Stimulated activated CD8-positive, alpha-beta memory T cell treated with anti-CD3 and anti-CD28 coated beads, Interleukin-15, amount 100 ng/mL, for 1 hour (primary cell): ENCODE results near the gene SLC7A5.
"Not testable (repeated sequence)": the region's sequence is repeated elsewhere in the genome, so short reads cannot be mapped to it uniquely, and the experiment has no call there.

Experiments
- DNase-seq: peaks from one replicate; pipeline ENCODE4 v3.0.0-alpha.2; 2020; ENCODE audit warnings: low read depth

The SLC7A5 gene

DNA sequence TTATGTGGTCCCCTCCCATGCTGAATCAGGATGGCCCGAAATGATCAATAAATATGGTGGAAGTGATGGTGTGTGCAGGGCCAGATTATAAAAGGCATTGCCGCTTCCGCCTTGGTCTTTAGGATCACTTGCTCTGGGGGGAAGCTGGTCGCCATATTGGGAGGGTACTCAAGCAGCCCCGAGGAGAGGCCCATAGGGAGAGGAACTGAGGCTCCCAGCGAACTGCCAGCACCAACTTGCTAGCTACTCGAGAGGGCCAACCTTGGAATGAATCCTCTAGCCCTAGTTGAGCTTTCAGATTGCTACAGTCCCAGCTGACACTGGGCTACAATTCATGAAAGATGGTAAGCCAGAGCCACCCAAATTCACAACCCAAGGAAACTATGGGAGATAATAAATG, 19.0 kb upstream of the SLC7A5 start:
- not testable (repeated sequence) for DNase-seq

DNA sequence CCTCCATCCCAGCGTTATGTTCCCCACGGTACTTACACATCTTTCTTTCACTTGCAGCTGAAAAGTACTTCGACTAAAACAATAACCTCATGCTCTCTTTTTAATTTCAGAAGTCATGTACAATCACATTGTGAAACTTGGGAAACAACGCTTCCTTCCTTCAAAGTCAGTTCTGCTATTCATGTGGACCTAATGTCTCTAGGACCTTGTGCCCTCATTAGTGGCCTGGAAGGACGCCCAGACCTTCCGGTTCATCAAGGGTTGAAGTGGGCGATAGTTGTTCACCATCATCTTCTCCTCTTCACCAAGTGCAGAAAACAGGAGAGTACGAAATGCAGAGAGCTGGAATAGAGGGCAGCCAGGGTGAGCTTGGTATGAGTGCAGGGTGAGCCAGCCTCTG, 18.6 kb upstream of the SLC7A5 start:
- DNase-seq, result not testable (repeated sequence)

DNA sequence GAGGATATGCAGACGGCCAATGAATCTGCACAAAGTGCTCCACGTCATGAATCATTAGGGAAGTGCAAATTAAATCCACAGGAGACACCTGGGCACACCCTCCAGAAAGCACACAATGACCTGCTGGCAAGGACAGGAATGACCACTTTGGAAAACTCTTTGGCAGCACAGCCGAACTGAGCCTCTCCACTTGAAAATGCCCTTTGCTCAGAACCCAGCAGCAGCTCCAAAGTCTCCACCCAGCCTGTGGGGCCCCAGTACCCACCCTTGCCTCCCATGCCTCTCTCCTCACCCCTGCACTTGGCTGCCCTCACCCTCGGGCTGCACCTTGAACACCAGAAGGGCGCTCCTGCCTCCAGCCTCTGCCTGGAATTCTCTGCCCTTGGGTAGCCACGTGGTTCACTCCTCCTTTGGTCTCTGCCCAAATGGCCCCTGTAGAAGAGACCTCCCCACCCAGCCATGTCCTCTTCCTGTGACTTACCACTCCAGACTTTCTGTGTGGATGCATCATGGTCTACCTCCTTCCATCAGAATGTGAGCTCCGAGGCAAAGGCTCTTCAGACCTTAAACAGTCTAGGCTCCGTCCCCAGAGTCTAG, 16.2 kb upstream of the SLC7A5 start:
- not testable (repeated sequence) for DNase-seq

DNA sequence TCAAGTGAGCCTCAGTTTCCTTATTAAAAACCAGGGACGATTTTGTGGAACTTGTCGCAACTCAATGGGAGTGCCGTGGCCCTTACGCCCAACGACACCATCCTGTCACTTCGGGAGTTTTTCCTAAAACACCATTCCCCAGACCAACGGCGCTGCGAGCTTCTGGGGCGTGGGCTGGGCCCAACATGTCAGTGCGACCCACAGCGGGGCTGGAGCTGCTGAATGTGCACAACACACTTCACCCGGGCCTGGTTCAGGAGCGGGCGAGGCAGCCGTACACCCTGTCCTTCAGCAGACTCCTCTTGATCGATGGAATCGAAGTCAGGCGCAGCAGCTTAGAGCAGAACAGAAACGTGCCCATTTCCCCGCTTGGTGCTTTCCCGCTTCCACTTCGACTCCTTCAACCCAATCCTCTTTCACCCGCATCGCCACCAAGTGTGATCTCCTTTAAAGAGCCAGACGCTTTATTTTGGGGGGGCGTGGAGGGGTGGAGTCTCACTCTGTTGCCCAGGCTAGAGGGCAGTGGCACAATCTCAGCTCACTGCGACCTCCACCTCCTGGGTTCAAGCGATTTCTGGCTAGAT, 13.2 kb upstream of the SLC7A5 start:
- no peak for DNase-seq

DNA sequence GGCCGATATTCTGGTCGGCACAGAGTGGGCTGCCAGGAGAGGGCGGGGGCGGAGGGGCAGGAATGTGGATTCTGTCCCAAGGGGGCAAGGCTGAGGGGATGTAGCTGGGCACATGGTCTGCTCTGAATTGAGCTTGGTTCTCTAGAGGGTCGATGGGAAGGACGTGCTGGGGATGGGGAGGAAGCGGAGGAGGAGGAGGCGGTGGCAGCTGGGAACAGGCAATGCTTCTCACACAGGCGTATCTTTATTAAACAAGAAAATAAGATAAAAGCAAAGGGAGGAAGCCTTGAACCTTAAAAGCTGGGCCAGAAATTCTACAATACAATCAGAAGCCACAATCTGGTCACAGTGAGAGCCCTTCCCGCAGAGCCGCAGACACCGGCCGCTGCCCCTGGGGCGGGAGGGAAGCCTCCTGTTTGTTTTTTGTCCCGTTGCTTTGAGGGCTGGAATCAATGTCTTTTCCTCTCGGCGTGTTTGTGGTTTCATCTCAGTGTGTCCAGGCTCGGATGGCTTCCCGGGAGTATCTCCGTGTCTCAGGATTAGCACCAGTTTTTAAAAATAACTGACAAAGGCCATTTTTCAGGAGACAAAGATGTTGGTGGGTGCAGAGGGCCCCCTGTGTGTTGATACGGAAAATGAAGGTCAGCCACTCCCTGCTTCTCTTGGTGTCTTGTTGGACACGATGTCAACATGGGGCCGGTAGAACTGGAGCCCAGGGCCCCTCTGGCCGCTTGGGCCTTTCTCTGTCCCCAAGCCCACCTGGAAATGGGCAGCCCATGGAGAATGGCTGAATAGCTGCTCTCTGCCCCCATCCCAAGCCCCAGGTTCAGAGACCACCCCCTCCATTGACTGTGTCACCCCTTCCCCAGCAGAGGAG, 12.3 kb upstream of the SLC7A5 start:
- no peak for DNase-seq

DNA sequence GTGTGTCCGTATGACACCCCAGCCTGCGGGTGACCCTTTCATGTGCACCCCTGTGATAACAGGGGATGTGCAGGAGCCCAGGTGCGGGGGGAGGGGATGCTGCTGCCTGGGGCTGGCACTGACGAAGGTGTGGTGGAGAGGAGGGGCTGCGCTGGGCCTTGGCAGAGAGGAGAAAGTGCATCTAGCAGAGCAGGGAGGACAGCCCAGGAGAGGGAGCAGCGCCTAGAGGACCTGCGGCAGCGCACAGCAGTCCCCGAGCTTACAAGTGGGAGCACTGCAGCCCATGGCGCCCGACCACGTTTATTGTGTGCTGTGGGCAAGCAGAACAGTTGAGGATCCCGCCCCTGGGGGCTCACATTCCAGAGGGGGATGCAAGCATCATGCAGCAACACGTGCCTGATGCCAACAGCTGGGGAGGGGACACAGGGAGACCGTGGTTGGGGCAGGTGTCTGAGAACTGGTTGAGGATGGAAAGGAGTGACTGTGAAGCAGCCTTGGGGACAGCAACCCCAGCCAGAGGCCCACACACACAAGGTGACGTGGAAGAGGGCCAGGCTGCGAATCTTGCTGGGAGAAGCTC, 10.9 kb upstream of the SLC7A5 start:
- no peak for DNase-seq

DNA sequence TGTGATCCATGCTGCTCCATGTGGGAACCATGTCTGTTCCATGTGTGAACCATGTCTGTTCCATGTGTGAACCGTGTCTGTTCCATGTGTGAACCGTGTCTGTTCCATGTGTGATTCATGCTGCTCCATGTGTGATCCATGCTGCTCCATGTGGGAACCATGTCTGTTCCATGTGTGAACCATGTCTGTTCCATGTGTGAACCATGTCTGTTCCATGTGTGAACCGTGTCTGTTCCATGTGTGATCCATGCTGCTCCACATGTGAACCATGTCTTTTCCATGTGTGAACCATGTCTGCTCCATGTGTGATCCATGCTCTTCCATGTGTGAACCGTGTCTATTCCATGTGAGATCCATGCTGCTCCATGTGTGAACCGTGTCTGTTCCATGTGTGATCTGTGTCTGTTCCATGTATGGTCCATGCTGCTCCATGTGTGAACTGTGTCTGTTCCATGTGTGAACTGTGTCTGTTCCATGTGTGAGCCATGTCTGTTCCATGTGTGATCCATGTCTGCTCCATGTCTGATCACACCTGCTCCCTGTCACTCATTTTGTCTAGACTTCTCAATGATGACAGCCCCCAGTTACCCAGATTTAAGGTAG, 10.2 kb upstream of the SLC7A5 start:
- DNase-seq, result not testable (repeated sequence)

DNA sequence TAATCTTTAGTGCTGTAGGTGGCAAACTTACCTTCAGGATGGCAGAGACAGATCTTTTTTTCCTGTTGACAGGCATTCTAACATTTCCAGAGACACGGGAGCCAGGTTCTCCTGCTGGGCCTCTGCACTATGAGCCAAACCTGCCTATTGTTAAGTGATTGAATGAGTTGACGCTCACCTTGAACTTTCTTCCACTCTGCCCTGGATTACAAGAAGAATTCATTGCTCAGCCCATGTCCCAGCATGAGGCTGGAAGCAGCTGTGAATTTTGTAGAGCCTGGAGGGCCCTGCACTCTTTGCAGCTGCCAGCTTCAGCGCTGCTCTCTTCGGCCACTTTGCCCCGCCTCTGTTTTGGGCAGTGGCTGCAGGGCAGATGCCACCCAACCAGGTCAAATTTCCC, 9.4 kb upstream of the SLC7A5 start:
- DNase-seq, result no peak

DNA sequence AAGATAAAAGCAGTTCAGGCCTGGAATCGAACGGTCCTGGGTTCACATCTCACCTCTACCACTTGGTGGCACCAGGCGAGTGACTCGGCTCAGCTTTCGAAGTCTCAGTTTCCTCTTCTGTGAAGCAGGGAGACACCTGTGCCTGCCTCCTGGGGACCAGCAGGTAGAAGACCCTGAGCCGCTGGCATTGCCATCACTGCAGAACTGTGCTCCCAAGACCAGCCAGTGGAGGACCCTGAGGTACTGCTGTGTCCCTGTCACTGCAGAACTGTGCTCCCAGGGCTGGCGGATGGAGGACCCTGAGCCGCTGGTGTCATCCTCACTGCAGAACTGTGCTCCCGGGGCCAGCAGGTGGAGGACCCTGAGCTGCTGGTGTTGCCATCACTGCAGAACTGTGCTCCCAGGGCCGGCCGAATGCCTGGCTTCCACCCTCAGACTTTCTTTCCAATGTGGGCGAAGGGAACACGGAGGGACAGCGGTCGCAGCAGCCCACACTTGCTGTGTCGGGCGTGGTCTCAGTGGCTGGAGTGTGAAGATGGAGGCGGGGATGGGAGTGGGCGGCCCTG, 8.7 kb upstream of the SLC7A5 start:
- DNase-seq, result no peak

DNA sequence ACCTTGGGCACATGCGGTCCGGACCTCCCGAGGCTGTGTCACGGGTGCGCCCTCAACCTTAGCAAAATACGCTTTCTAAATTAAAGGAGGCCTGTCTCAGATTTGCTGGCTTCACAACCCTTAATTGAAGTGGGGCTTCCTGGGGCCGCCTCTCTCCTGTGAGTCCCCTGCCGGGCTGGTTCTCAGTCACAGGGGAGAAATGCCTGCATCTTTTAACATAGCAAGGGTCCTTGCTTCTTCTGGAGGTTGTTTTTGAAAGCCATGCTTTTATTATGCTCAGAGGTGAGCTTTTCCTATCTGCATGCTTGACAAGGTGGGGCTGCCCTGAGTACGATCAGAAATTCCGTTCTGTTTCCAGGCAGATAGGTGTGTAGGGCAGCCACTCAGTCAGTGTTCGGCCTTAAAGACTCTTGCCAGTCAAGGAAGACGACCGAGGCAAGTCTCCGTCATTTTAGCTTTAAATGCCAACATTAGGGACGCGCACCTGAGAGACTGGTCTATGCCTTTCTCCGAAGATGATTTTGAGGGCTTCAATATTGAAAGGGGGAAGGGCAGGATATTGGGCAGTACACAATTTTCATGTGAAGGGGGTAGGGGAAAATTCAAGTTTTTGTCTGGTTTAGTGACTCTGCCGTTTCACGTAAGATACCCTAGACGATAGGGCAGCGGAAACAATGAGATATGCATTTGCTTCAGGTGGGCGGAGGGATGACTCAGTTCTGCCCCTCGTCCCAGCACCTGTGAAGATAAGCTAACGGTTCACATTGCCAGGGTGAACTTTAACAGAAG, 5.5 kb upstream of the SLC7A5 start:
- peak; percentile 51 for DNase-seq

DNA sequence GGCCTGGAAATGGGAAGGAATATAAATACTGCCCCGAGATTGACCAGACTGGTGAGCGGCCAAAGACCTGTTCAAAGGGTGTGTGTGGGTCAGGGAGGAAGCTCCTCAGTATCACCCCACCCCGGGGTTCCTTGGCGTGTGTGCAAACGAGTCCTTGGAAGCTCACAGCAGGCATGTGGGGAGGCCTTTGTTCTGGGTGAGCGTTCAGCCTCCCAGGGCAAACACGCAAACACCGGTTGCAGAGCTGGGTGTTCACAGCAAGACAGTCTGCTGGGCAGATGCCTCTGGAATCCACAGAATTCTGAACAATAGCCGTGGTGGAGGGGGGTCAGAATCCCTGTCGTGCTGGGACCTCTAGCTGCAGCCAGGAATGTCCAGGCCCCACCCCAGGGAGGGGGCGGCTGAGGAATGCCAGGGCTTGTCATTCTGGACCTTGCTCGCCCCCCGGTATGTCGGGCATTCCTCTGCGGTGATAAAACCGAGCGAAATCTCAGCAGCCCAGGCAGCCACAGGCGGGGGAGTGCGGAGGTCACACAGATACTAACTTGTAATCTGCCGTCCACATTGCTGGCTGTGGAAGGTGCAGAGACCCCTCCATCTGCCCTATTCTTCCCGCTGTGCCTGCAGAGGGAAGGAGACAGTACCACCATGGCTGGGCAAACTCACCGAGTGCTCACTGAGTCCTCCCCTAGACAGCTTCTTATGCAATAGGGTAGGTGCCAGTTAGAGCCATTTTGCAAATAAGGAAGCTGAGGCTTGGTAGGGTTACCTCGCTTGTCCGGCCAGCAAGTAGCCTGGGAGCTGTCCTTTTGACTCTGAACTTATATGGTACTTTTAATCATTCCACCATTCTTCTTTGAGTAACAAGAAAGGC, 1.3 kb upstream of the SLC7A5 start:
- DNase-seq, result not testable (repeated sequence)

DNA sequence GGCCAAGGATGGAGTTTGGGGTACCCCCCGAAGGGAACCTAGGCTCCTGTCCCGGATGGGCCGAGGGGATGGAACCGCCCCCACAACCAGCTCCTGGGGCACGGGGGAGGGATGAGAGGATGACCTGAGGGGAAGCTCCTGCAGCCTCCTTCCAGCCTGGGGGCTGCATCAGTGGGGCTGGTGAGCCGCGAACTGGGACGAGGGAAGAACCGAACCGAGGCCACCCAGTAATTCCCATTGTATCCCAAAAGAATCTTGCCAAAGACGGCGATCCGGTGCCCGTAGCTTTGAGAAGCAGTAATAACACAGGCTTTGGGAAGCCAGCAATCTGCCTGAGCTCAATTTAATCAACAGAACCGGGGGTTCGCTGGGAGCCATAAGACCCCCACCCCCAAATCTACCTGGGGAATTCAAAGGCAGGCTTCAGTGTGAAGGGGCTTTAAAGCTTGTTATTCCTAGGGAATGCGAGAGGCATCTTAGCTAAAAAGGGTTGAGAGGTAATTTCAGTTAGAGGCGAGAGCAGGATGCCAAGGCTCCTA, 641 bp upstream of the SLC7A5 start:
- DNase-seq, result not testable (repeated sequence)

DNA sequence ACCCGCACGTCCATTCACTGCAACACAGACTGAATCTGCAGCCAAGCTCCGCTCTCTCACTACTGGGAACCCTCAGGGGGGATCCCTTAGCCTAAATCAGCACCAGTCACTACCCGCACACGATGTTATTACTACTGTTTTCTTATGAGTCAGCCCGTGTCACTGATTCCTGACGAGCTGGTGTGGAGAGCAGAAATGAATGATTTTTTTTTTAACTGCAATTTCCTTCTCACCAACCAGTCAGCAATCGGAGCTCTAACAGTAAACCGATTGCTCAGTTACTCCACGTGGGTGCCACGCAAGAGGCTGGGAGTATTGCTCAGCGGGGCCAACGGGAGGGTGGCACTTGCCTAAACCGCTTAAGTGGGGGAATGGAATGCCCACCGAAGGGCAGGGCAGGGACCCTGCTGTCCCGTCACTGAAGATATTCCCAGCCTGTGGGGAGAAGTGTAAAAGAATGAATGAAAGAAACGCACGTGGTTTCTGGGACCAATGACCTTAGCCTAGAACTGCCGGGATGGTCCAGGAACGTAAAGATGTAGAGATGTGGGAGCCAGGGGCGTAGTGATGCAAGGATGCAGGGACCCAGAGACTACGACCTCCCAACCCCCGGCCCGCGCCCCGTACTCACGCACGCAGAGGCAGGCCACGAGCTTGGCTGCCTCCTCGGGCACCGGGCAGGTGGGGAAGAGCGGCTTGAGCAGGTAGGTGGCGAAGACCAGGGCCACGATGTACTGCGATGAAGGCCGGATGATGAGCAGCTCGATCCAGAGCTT, 865 bp downstream of the SLC7A5 start:
- not testable (repeated sequence) for DNase-seq

DNA sequence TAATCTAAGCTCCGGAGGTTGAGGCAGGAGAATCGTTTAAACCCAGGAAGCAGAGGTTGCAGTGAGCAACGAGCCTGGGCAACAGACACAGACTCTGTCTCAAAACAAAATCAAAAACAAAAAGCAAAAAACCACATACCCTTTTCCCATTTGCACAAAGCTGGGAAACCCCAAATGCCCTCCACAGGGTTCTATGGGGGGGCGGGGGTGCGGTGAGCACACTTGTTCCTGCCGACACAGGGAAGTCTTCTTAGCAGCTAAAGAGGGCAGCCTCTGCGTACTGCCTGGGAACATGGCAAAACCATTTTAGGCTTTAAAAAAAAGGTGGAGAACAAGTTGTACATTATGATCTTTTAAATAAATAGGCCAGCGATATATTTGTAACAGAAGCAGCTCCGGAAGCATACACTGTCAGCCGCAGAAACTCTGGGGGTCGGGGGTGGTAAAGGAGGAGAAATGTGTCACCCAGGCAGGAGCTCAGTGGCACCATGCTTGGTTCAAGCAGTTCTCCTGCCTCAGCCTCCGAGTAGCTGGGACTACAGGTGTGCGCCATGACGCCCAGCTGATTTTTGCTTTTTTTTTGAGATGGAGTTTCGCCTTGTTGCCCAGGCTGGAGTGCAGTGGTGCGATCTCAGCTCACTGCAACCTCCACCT, 3.3 kb downstream of the SLC7A5 start:
- not testable (repeated sequence) for DNase-seq

DNA sequence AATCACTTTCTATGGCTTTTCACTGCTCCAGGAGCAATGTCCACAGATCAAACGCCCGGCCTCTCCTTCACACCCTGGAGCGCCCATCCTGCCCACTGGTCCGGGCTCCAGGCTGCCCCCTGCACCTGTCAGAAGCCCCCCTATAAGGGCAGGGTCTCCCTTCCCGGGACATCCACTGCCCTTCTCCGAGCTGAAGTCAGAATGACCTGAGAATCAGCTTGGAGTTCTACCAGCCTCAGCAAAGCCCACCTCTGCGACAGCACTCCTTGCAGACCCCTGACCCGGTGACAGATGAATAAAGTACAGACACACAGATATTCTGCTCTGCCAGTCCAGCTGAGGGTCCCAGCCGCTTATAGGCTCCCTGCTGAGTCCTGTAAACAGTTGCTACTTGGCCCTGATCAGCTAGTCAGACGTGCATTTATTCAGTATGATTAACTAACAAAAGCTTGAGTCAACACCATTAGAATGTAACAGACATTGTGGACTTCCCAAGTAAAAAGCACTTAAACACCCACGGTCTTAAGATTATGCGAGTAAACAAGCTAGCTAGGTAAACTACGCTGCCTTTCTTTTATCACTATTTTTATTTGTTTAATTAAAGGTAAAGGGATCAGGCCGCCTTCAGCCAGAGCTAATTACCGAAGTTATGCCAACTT, 4.8 kb downstream of the SLC7A5 start:
- DNase-seq, result no peak

DNA sequence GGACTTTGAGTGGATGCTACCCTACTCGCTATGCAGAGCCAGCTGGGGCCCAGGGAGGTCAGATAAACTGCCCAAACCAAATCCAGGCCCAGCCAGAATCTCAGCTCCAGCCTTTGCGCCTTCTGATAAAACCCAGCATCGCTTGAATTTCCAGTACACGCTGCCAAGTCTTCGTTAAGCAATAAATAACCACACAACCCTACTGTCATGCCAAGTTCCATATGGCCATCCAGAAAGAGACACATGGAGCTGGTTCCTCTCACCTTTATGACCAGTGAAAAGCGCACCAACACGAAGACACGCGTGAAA, 6.0 kb downstream of the SLC7A5 start:
- DNase-seq, result not testable (repeated sequence)

DNA sequence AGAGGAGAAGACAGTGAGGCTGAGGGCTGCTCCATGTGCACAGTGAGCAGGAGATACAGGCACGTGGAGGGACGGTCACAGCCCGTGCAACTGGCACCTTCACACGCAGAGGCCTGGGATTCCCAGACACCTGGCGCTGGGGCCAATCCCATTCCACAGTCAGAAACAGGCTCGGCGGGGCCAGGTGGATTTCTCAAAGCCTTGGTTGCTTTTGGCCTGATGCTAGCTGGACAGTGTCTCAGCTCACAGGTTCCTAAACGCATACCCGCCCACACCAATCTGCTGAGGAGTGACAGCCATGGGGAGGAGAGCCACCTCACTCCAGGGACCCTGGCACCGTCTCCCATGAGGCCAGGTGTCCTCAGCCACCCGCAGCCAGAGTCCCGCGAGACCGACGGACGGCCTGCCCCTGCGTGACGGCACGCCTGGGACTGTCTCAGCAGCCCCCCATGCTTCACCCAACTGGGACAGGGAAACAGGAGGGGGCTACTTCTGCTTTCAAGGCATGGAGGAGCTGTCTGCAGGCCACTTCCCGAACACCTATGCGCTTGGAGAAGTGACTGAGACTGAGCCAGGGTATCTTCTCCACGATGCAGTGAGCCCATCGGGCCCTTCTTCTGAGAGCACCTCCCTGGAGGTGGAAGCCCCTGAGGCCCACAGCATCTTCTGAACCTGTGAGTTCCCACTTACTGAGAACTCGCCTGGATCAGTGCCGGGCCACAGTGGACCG, 6.5 kb downstream of the SLC7A5 start:
- DNase-seq, result not testable (repeated sequence)
